NCI-H446 (cell line): ENCODE measurements around the gene NTSR2.
"Not testable (repeated sequence)": the region's sequence is repeated elsewhere in the genome, so short reads cannot be mapped to it uniquely, and the experiment has no call there.

Experiments used
- DNase-seq, 2 experiments: peaks; one replicate each; lab custom pipeline; 2025; lab: John Stamatoyannopoulos, UW

Gene NTSR2

DNA sequence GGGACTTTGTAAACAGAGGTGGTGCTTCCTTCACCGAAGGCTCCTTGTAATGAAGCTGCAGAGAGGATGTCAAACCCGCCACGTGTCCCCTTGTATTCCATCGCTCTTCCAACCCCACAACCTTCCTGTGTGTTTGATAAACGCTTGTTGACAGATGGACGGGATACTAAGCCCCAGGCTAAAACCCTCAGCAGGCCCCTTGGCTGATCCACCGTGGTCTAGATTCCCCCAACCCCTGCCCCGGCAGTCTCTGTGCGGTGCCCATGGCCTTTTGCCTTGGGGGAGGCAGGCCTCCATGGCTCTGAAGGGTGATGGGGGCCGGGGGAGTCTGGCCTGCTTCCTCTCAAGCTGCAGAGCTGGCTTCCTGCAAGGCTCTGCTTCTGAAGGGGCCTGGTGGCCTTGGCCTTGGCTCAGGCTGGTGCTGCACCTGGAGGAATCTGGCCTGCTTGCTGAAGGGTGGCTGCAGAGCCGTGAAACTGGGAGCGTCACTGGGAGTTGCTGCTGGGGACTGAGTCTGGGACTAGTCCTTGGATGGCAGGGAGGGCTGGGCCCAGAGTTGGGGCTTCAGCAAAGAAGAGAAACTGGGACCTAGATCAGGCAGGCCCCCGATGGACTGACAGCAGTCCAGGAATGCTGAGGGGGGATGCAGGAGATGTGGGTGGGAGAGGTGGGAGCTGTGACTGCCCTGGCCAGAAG, 9.6 kb upstream of the NTSR2 start:
- DNase-seq = no peak

DNA sequence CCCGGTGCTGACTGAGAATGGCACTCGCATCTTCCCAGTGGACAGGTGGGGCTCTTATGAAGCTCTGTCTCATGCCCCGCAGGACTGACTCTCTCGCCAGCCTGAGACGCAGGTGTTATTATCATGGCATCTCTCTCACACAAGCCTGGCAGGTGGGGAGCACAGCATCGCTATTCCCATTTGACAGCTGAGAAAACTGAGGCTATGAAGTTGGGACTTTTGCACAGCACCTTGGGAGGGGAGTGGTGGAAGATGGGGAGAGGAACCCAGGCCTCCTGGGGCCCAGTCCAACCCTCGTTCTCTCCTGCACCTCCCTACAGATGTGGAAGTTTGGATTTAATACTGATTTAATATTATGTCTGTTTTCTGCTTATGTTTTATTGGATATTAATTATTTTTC, 9.0 kb upstream of the NTSR2 start:
- no peak for DNase-seq

DNA sequence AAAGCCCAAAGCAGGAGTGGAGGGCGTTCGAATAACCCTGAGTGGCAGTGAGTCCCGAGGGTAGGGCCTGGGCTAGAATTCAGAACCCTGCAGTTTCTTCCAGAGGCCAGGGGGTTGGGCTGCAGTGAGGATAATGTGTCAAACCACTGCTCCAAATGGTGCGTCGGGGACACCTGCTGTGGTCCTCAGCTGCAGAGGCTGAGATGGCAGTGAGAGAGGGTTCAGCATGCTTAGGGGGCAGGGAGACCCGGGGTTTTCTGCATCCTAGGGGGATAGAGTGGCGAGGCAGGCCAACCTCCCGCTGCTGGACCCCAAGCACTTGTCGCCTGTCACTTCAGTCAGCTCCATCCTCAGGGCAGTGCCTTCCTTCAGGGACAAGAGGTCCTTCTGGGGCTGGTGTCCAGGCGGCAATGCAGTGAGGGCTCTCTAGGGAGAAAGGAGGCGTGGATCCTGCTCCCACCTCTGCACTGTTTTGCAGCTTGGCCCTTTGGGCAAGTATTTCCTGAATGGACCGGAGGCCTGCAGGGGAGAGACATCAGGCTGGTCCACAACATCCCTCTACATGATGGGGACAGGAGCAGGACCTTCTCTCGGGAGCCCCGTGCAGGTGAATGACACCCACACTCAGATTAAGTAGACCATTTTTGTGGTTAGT, 8.4 kb upstream of the NTSR2 start:
- no peak for DNase-seq

DNA sequence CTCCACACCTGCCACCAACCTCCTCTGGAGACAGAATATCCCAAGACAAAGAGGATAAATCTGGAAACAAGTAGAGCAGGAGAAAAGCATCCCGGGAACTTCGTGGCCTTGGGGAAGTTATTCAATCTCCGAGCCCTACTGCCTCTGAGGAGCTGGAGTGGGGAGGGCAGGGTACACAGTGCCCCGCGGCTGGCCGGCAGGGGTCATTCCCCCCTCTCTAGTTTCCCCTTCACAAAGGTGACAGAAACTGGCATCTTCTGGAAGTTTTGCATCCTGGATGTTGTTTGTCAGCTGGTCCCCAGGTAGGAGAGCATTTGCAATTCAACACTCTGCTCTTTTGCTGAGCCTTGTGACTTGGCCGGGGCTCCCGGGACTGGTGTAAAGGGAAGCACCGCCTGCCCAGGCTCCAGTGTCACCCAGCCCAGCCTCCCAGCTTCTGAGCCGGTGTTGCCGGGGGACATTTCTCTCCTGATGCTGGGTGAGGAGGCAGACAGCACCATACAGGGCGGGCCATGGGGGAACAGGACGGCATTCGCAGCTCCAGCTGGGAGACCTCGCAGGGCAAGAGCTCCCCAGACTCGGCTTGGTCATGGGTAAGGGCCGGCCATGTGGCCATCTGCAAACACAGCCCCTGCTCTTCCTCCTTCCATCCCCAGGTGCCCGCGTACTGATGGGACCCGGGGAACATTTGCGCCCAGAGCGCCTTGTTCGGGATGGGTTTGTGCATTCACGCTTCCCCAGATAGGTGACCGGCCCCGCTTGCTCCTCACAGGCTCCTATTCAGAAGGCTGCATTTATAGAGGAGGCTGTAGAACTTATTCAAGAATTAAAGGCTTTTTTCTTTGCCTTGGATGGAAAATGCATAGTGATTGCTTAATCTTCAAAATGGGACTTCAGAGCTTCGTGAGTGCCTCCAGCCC, 7.4 kb upstream of the NTSR2 start:
- DNase-seq = no peak

DNA sequence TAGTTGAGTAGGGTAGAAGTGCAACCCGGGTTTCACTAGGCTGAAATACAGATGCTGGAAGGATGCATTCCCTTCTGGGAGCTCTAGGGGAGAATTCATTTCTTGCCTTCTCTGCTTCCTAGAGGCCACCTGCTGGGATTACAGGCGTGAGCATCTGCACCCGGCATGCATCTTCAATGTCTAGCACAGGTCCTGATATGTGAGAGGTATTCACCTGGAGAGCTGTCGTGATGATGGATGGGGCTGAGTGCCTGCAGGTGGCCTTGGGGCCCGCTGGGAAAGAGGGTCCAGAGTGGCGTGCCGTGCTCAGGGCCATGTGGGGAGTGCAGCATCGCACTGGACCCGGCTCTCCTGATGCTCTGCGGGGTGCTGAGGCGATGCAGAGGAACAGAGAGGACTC, 6.6 kb upstream of the NTSR2 start:
- no peak for DNase-seq

DNA sequence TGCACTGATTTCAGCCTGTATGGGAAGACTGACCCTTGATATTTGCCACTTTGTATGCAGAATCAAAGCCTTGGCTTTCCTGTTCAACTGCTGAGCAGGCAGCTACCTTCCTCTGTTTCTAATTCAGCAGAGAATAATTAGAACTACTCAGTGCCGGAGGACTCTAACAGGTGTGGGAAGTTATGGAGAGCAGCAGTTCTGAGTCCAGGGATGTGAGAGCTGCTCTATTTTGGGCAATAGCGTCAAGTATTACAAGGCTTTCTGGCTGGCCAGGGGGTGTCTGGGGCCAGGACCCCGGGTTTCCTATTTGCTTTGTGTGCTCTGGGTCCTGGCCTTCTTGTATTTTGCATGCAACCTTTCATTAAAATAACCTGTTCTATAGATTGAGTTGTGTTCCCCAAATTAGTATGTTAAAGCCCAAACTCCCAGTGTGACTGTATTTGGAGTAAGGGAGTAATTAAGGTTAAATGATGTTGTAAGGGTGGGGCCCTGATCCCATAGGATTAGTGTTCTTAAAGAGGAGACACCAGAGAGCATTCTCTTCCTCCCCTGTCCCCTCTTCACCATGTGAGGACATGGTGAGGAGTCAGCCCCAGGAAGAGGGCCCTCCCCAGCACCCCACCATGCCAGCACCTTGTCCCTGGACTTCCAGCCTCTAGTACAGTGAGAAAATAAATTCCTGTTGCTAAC, 5.6 kb upstream of the NTSR2 start:
- DNase-seq = no peak

DNA sequence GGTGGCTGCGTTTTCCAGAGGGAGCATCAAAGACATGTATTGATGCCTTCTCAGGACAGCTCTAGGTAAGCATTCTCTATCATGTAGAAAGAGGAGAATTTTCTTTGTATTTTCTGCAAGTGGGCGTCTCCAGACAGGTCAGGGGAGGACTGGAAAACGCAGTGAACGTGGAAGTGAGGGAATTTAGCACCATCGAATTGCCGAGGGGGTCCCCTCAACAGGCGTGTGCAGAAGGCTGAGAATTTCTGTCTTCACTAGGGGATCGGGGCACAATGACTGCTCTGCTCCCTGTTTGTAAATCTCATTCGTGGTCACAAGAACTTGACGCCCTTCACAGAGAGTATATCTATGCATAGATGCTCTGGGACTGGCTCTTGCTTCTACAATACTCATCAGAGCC, 5.0 kb upstream of the NTSR2 start:
- no peak for DNase-seq

DNA sequence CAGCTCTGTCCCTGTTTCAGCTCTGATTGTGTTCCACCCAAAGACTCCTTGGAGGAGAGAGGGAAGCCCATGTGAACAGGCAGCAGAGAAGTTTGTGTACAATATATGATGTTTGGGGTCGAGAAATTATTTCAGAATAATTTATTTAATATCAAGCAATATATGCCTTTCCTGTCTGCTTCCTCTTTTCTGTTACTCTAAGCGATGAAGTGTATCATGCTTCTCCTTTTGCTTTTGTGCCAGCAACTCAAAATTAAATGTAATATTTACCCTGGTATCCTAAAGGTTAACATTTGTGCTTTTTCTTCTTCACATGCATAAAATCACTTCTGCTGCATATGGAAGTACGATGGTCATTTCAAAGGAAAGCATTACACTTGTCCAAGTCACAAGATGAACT, 2.4 kb upstream of the NTSR2 start:
- no peak for DNase-seq

DNA sequence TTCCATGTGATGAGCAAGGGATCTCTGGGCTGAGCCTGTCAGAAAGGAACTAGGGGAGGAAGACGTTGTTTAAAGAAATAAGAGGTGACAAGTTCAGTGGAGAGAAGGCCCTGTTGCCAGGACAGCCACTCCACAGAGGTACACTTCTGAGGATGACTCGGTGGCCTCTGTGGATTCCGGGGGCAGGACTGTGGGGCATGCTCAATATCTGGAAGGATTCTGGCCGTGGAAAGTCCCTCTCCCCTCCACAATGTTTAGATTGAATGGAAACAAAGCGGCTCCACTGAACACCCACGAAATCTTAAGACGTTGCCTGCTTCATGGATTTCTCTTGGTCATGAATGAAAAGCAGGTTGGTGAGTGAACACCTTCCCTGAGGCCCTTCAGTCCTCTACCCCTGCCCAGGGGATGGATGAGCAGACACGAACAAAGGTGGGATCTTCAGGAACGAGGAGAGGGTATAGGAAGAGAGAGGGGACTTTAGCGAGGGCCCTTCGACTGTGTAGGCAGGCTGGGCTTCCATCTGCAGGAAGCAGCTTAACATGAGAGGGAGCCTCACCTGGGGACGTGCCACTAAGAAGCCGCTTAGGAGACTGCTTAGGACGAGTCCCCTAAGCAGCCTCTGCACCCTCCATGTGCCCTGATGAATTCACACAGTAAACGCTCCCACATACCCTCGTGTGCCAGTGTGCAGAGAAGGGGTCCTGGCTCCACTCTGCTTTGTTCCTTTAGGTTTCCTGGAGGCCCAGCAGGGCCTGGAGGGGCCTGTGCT, 1.9 kb downstream of the NTSR2 start:
- DNase-seq = no peak

DNA sequence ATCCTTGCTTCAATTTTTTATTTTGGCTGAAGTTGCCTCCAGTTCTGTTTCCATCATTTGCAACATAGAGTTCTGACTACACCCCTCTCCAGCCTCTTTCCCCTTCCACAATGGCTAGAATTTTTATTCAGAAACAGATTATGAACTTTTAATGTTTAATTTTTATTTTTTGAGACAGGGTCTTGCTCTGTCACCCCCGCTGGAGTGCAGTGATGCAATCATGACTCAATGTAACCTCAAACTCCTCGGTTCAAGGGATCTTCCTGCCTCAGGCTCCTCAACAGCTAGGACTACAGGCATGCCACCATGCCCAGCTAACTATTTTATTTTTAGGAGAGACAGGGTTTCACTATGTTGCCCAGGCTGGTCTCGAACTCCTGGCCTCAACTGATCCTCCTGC, 2.8 kb downstream of the NTSR2 start:
- DNase-seq = no peak

DNA sequence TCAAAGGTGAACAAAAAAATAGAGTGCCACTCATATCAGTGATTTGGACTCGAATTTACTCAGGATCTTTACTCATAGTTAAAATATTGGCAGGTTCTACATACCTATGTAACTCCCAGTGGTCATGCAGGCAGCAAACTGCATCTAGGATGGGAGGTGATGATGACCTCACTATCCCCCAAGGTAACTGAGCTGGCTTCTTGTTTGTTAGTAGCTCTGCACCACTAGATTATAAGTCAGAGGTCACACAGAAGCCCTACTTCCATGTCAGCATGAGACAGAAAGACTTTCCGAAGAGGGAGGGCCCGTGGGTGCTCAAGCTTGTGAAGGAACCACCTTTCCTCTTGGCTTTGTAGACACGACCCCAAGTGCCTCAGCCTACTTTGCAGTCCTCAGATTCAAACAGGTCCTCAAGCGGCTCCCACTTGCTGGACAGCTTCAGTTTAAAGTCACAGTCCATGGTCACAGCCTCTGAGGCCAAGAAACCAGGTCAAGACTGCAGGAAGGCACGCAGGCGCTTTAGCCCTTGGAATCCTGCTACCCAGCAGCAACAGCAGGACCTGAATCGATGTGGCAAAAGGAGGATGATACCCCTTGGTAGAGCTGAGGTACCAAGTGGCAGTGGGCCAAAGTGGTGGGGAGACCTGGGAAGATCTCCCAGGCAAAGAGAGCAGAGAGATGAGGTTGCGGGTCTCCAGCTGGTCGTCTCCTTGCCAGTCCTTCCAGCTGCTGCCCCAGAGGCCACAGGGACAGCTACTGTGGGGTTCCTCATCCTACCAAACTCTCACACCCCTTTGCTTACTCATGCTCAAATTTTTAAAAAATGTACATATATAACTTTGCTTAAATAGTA, 4.3 kb downstream of the NTSR2 start:
- DNase-seq = no peak

DNA sequence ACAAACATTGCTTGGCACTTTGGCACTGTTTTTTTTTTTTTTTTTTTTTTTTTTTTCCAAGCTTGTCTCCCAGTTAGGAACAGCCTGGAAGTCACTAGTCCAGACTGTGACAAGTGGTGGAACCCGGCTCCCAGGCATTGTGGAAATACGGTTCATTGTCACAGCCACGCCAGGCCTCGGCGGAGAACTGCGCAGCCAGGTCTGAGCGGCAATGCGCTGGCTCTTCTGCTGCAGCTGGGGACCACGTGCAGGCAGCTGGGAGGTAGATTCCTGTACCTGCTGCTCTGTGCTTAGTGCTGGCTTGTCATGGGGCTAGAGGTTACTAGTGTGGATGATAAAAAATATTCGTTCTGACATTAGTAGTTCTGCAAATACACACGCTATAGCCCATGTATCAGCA, 5.0 kb downstream of the NTSR2 start:
- no peak for DNase-seq

DNA sequence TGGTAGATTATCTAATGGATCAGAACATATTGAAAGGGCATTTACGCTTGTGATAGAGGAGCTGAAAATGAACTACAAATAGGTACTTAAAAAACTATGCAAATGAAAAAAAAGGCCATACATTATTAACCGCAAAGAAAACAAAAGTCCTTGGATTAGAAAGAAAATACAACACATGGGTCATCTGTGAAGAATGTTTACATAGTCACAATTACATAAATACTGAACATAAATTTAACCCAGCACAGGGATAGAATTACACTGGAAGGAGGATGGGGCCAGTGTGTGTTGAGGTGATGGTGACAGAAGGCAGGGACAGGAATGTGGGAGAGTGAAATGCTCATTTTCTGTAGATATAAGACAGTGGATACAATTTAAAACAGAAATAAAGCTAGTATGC, 6.6 kb downstream of the NTSR2 start:
- DNase-seq = no peak

DNA sequence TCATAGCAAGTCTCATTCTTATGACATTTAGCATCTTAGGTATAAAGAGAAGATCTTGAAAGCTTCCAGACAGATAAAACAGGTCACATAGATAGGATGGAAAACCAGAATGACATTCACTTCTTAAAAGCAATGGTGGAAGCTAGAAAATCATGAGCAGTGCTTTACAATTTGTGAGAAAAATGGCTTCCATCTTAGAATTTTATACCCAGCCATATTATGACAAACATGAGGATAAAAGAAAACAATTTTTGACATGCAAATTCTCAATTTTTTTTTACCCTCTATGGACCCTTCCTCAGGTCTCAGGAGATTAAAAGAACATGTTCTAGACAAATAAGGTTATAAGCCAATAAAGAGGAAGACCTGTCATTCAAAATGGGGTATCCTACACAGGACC, 7.1 kb downstream of the NTSR2 start:
- no peak for DNase-seq

DNA sequence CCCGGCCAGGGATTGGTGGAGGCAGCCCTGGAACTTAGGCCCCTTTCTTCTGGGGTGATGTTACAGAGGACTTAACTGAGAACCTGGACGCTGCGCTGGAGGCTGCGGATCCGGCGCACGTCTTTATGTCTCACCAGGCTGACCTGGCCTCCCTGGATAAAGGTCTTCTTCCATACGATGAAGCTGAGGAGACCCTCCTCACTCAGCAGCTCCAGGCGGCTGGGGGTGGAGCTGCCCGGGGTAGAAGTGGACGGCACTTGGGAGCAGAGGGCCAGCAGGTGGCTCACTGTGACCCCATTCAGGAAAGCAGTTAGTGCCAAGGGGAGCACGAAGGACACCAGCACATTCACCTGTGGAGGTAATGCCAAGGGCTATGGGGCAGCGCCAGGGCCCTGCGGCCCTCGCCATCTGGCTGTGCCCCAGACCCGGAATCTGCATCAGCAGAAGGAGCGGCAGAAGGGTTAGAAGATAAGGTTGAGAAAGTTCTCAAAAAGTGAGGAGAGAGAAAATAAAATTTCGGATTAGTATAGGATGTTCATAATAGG, 8.0 kb downstream of the NTSR2 start:
- DNase-seq = no peak

DNA sequence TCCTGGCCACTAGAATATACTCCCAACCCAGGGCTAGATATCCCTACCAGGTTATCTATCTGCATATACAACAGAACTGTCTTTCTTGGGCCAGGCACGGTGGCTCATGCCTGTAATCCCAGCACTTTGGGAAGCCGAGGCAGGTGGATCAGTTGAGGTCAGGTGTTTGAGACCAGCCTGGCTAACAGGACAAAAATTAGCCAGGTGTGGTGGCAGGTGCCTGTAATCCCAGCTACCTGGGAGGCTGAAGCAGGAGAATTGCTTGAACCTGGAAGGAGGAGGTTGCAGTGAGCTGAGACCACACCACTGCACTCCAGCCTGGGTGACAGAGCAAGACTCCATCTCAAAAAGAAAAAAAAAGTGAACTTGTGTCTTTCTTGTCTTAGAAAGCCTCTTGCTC, 9.6 kb downstream of the NTSR2 start:
- DNase-seq = not testable (repeated sequence)

DNA sequence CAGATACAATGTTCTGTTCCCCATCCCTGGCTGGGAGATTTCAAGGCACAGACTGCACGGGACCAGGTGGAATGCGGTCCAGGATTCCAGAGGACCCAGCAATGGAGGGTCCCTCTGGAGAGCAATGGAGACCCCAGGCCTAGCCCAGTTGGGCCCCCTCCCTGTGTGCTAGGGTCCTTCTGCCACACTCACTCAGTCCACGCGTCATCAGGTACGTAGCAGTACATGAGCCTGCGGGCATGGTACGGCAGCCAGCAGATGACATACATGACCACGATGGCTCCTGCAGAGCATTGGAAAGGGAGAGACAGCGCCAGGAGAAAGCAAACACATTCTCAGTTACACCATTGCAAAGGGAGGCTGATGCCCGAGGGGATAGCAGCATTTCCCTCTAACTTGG, 10.1 kb downstream of the NTSR2 start:
- no peak for DNase-seq

DNA sequence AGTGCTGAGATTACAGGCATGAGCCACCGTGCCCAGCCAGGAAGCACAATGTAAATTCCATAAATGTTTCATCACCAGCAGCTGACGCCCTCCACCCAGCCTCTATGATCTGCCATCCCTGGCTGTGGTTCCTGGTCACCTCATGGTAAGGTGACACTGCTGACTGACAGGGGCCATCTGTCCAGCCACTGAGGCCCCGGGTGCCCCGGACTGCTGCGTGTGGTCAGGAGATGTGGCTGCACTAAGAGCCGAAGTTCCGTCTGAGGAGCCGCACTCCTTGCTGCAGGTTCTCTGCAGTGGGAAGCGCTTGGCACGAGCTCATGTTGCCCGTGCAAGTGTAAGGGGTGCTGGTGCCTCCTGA, 10.9 kb downstream of the NTSR2 start:
- DNase-seq = no peak

DNA sequence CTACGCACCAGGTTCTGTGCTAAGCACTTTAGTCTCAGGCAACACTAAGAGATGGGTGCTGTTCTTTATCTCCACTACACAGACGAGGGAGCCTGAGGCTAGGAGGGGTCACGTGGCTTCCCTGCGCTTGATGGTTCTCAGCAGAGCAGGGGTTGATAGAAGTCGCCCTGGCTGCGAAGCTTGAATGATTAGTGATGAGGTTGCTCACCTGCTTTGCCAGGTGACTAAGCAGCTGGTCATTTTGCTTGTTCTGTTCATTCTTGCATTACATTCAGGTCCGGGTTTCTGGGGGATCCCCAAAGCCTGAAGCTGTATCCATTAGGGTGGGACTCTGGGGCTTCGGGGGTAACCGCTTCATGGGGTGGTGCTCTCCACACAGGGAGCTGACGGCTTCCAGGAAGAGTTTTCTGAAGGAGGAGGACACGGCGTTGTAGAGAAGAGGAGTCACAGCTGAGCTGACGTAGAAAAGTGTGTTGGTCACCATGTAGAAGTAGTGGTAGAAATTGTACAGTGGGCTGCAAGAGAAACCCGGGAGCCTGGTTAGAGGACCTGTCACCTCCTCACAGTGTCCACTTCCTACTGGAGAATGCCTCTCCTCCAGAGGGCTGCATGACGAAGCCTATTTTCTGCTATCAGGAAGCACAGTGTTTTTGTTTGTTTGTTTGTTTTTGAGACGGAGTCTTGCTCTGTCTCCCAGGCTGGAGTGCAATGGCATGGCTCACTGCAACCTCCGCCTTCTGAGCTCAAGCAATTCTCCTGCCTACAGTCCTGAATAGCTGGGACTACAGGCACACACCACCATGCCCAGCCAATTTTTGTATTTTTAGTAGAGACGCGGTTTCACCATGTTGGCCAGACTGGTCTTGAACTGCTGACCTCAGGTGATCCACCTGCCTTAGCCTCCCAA, 11.5 kb downstream of the NTSR2 start:
- no peak for DNase-seq
